Endodermal cell (in vitro differentiated cells): Measurements from ENCODE around the gene VPS51. TPM values are rescaled to one million over a fixed set of nuclear protein-coding genes. Genes with fewer than 3 reads are reported as not detected.

ENCODE experiments used
- DNase-seq: peaks from one replicate; pipeline ENCODE4 v3.0.0-alpha.2; 2017
- H3K27ac ChIP-seq: 2 replicates; pipeline ENCODE4 v1.5.1; 2013; ENCODE audit warnings: mild to moderate bottlenecking, low read depth, low read length, moderate library complexity
- H3K27me3 ChIP-seq: 2 replicates; pipeline ENCODE4 v1.6.1; 2013; ENCODE audit warnings: mild to moderate bottlenecking, low read length, moderate library complexity; ENCODE audit not compliant: insufficient read depth, control insufficient read depth, poor library complexity, severe bottlenecking
- H3K36me3 ChIP-seq: 2 replicates; pipeline ENCODE4 v1.7.0; 2013; ENCODE audit warnings: mild to moderate bottlenecking, low read length, moderate library complexity; ENCODE audit not compliant: control insufficient read depth, insufficient read depth
- H3K4me1 ChIP-seq: one replicate; pipeline ENCODE4 v1.7.0; 2013; ENCODE audit warnings: low read length; ENCODE audit not compliant: control insufficient read depth, insufficient read depth
- H3K4me3 ChIP-seq: 2 replicates; pipeline ENCODE4 v1.5.1; 2013; ENCODE audit warnings: mild to moderate bottlenecking, low read length, moderate library complexity
- H3K9ac ChIP-seq: 2 replicates; pipeline ENCODE4 v1.6.1; 2013; ENCODE audit warnings: mild to moderate bottlenecking, low read length, moderate library complexity; ENCODE audit not compliant: poor library complexity, severe bottlenecking; ENCODE audit errors: extremely low read depth
- H3K9me3 ChIP-seq: 2 replicates; pipeline ENCODE4 v1.6.1; 2013; ENCODE audit warnings: mild to moderate bottlenecking, low read length, moderate library complexity; ENCODE audit not compliant: control insufficient read depth
- H3K27ac Mint-ChIP-seq: 2 replicates; pipeline ENCODE4 v1.8.0; 2020; ENCODE audit warnings: mixed read lengths
- H3K27me3 Mint-ChIP-seq: 2 replicates; pipeline ENCODE4 v1.8.0; 2021; ENCODE audit warnings: mild to moderate bottlenecking, mixed read lengths; ENCODE audit not compliant: insufficient read depth
- H3K36me3 Mint-ChIP-seq: 2 replicates; pipeline ENCODE4 v1.8.0; 2020; ENCODE audit warnings: low read depth, mixed read lengths
- H3K4me1 Mint-ChIP-seq: 2 replicates; pipeline ENCODE4 v1.8.0; 2020; ENCODE audit warnings: mixed read lengths
- H3K4me3 Mint-ChIP-seq: 2 replicates; pipeline ENCODE4 v1.8.0; 2020; ENCODE audit warnings: mild to moderate bottlenecking, moderate library complexity, mixed read lengths
- H3K9me3 Mint-ChIP-seq: 2 replicates; pipeline ENCODE4 v1.8.0; 2020; ENCODE audit warnings: mild to moderate bottlenecking, mixed read lengths
- WGBS, 2 experiments: methylation state at CpG; one replicate each; pipeline versions ENCODE4 v1.1.5 to v1.1.7; 2013; ENCODE audit warnings: missing lambda C conversion rate in 2 of 2, mixed read lengths in 1 of 2; ENCODE audit not compliant: insufficient coverage in 1 of 2, insufficient read length in 1 of 2; 5-methylcytosine and 5-hydroxymethylcytosine counted together
- total RNA-seq, 2 donors: library from RNA; stranded (reverse); fragmentation: NEBNext Ultra II Directional in 1 of 2; extraction: Animal tissue kit (Norgen Biotek cat#: 25700) in 1 of 2; gene quantifications; 2 replicates in 1 of 2; 3 replicates in 1 of 2; pipeline ENCODE4 v1.2.1, GENCODE V29; 2021
- TF ChIP-seq, protein P1 (sequence below): fragments of 200-600 bp; sonication (generic); conservative IDR thresholded peaks from 2 replicates; pipeline ENCODE4 v1.5.0; 2021; ENCODE audit warnings: antibody characterized with exemption, mild to moderate bottlenecking

Gene VPS51
- total RNA-seq, 2 donors from 2014 or later: 107 to 113 TPM

GRCh38 chr11:65127473-65128181 is 31.6 kb downstream of the VPS51 start:
- TF ChIP-seq, protein P1, sequence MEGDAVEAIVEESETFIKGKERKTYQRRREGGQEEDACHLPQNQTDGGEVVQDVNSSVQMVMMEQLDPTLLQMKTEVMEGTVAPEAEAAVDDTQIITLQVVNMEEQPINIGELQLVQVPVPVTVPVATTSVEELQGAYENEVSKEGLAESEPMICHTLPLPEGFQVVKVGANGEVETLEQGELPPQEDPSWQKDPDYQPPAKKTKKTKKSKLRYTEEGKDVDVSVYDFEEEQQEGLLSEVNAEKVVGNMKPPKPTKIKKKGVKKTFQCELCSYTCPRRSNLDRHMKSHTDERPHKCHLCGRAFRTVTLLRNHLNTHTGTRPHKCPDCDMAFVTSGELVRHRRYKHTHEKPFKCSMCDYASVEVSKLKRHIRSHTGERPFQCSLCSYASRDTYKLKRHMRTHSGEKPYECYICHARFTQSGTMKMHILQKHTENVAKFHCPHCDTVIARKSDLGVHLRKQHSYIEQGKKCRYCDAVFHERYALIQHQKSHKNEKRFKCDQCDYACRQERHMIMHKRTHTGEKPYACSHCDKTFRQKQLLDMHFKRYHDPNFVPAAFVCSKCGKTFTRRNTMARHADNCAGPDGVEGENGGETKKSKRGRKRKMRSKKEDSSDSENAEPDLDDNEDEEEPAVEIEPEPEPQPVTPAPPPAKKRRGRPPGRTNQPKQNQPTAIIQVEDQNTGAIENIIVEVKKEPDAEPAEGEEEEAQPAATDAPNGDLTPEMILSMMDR: no peak
- 92 to 95% methylated on average over 9 to 11 of the region's 12 CpGs for WGBS, 2 experiments
- peak; percentile 37 for DNase-seq
- Histone ChIP-seq H3K9ac (no peak overlapping the region), H3K27ac (no peak overlapping the region), H3K9me3 (no peaks in the 10 kb centered on the region), H3K36me3 (peaks cover 77% of the 10 kb centered on the region), H3K4me1 (no peaks in the 10 kb centered on the region), H3K27me3 (no peaks in the 10 kb centered on the region), H3K4me3 (no peak overlapping the region)
- Mint-ChIP-seq H3K9me3 (no peaks in the 10 kb centered on the region), H3K4me1 (peaks cover 4% of the 10 kb centered on the region), H3K27me3 (no peaks in the 10 kb centered on the region), H3K27ac (no peak overlapping the region), H3K4me3 (no peak overlapping the region), H3K36me3 (peaks cover 39% of the 10 kb centered on the region)

- Histone ChIP-seq H3K4me1 (no peaks in the 10 kb centered on the region), H3K27me3 (no peaks in the 10 kb centered on the region), H3K9ac (no peak overlapping the region), H3K9me3 (no peaks in the 10 kb centered on the region), H3K27ac (no peak overlapping the region), H3K4me3 (no peak overlapping the region), H3K36me3 (peaks cover 81% of the 10 kb centered on the region)
- H3K4me1 Mint-ChIP-seq: peaks cover 6% of the 10 kb centered on the region
- H3K9me3 Mint-ChIP-seq: no peaks in the 10 kb centered on the region
- no peak overlapping the region for H3K4me3 Mint-ChIP-seq
- TF ChIP-seq, protein P1: no peak
- 93 to 94% methylated on average over 6 to 15 of the region's 15 CpGs for WGBS, 2 experiments
- H3K27ac Mint-ChIP-seq: peak overlapping the region; percentile 39
- peaks cover 44% of the 10 kb centered on the region for H3K36me3 Mint-ChIP-seq
- no peaks in the 10 kb centered on the region for H3K27me3 Mint-ChIP-seq
- peak; percentile 39 for DNase-seq
These were observed 32.5 kb downstream of the VPS51 start for GRCh38 chr11:65128182-65129145.

- TF ChIP-seq, protein P1: peak; percentile 44
- Mint-ChIP-seq H3K36me3 (peaks cover 44% of the 10 kb centered on the region), H3K27me3 (no peaks in the 10 kb centered on the region), H3K9me3 (no peaks in the 10 kb centered on the region), H3K27ac (no peak overlapping the region), H3K4me1 (peaks cover 9% of the 10 kb centered on the region), H3K4me3 (no peak overlapping the region)
- Histone ChIP-seq H3K9ac (no peak overlapping the region), H3K27me3 (no peaks in the 10 kb centered on the region), H3K4me3 (no peak overlapping the region), H3K9me3 (no peaks in the 10 kb centered on the region), H3K36me3 (peaks cover 69% of the 10 kb centered on the region), H3K27ac (no peak overlapping the region), H3K4me1 (no peaks in the 10 kb centered on the region)
- DNase-seq: peak; percentile 65
- WGBS, 2 experiments: 94 to 97% methylated on average over 6 to 13 of the region's 13 CpGs
These were observed 33.8 kb downstream of the VPS51 start for GRCh38 chr11:65129649-65130441.
